BLaER1 (cell line): Measurements from ENCODE around the gene OLFML2A.
"Not testable (repeated sequence)": the region's sequence is repeated elsewhere in the genome, so short reads cannot be mapped to it uniquely, and the experiment has no call there.

Experiments
- H3K27ac ChIP-seq: shearing (Covaris generic); formaldehyde crosslinking; 2 replicates; pipeline ENCODE4 v1.8.1; 2022
- H3K27me3 ChIP-seq: shearing (Covaris generic); formaldehyde crosslinking; 2 replicates; pipeline ENCODE4 v1.8.1; 2022
- H3K36me3 ChIP-seq: shearing (Covaris generic); formaldehyde crosslinking; 2 replicates; pipeline ENCODE4 v1.8.1; 2022
- H3K4me1 ChIP-seq: shearing (Covaris generic); formaldehyde crosslinking; 2 replicates; pipeline ENCODE4 v1.8.1; 2022
- H3K4me2 ChIP-seq: shearing (Covaris generic); formaldehyde crosslinking; 2 replicates; pipeline ENCODE4 v1.8.1; 2022
- H3K4me3 ChIP-seq: shearing (Covaris generic); formaldehyde crosslinking; 2 replicates; pipeline ENCODE4 v1.8.1; 2022
- H3K9ac ChIP-seq: shearing (Covaris generic); formaldehyde crosslinking; 2 replicates; pipeline ENCODE4 v1.8.1; 2022
- H3K9me3 ChIP-seq: shearing (Covaris generic); formaldehyde crosslinking; 2 replicates; pipeline ENCODE4 v1.8.1; 2022
- H4K20me1 ChIP-seq: shearing (Covaris generic); formaldehyde crosslinking; 2 replicates; pipeline ENCODE4 v1.8.1; 2022
- Cebpa-rat ChIP-seq: shearing (Covaris generic); IDR thresholded peaks from 2 replicates; pipeline ENCODE4 v1.8.1; 2022

Gene OLFML2A

DNA sequence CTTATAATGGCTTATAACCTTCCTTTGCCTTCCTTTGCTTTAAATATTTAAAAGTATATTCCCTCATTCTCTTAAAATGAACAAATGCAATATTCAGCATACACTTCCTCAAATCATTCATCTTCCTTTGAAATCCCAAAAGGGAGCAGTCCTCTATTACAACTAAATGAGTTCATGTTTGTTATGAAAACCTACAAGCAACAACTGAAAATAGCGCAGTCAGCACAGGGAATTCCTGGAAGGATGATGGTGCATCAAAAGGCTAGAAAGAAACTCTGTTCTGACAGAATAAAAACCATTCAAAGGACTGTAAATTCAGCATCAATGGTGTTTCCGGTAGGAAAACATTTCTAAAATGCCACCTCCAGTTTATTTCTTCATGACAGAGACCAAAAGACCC is 9.1 kb upstream of the OLFML2A start:
- no peak overlapping the region for H3K4me3 ChIP-seq
- H4K20me1 ChIP-seq, result peaks cover 55% of the 10 kb centered on the region
- no peak overlapping the region for H3K27ac ChIP-seq
- no peaks in the 10 kb centered on the region for H3K36me3 ChIP-seq
- peaks cover 50% of the 10 kb centered on the region for H3K27me3 ChIP-seq
- H3K4me2 ChIP-seq, result no peak overlapping the region
- H3K4me1 ChIP-seq, result peaks cover 30% of the 10 kb centered on the region
- no peaks in the 10 kb centered on the region for H3K9me3 ChIP-seq
- H3K9ac ChIP-seq, result no peak overlapping the region
- no peak for TF ChIP-seq Cebpa-rat

DNA sequence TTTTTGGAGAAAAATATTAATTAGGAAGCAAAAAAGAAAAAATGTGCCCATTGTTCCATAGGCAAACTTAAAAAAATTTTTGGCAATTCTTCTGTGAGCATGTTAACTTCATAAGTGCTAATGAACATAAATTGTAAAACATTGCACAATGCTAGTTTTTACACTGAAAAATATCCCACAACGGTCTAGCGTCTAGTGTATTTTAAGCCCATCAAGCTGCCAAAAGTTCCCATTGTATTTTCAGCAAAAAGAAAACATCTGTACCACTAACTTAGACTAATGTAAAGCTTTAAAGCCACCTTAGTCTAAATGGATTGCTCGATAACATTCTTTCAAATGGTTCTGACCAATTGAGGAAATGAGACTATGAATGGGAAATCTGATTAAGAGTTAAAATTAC is 8.6 kb upstream of the OLFML2A start:
- no peak for TF ChIP-seq Cebpa-rat
- no peak overlapping the region for H3K4me2 ChIP-seq
- H3K27me3 ChIP-seq, result peaks cover 50% of the 10 kb centered on the region
- H3K4me1 ChIP-seq, result peaks cover 30% of the 10 kb centered on the region
- H3K9me3 ChIP-seq, result no peaks in the 10 kb centered on the region
- no peaks in the 10 kb centered on the region for H3K36me3 ChIP-seq
- H4K20me1 ChIP-seq, result peaks cover 55% of the 10 kb centered on the region
- H3K9ac ChIP-seq, result no peak overlapping the region
- H3K27ac ChIP-seq, result no peak overlapping the region
- no peak overlapping the region for H3K4me3 ChIP-seq

DNA sequence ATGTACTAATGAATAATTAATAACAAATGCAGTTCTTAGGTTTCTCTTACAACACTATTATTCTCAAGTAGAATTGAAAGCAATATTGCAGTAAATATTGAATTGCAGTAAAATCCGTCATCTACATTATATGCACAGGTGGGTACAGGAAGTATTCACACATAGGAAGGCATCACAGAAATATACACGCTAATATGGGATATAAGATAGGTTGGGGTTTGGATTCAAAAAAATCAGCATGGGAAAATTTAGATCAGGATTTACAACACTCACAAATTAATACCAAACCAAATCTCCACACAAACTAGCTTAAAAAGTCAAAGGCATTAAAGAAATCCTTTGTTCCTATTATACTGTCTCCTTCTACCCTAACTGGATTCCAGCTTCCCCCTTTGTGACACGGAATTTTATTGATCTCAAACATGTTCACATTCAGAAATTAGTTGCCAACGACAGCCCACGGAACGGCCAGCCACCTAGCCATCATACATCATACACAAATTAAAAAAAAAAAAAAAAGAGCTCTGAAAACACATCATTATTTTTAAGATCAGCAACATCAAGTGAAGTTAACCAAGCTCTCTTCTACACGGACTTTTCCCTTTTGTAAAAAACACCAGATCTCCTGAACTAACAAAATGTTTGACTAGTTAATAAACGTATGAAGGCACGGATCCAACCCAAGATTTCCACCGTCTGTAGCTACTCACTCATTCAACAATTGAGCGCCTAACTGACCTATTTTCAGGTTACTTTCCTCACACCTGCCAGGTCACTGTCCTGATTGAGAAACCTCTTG is 8.0 kb upstream of the OLFML2A start:
- H3K27me3 ChIP-seq, result peaks cover 50% of the 10 kb centered on the region
- H3K9ac ChIP-seq, result no peak overlapping the region
- H3K4me3 ChIP-seq, result no peak overlapping the region
- H3K4me1 ChIP-seq, result peaks cover 30% of the 10 kb centered on the region
- H4K20me1 ChIP-seq, result peaks cover 55% of the 10 kb centered on the region
- no peaks in the 10 kb centered on the region for H3K9me3 ChIP-seq
- H3K4me2 ChIP-seq, result 0 out of 2 replicates have a peak overlapping the region, but pooled peaks have one; percentile 100
- H3K27ac ChIP-seq, result no peak overlapping the region
- TF ChIP-seq Cebpa-rat, result no peak
- H3K36me3 ChIP-seq, result no peaks in the 10 kb centered on the region

DNA sequence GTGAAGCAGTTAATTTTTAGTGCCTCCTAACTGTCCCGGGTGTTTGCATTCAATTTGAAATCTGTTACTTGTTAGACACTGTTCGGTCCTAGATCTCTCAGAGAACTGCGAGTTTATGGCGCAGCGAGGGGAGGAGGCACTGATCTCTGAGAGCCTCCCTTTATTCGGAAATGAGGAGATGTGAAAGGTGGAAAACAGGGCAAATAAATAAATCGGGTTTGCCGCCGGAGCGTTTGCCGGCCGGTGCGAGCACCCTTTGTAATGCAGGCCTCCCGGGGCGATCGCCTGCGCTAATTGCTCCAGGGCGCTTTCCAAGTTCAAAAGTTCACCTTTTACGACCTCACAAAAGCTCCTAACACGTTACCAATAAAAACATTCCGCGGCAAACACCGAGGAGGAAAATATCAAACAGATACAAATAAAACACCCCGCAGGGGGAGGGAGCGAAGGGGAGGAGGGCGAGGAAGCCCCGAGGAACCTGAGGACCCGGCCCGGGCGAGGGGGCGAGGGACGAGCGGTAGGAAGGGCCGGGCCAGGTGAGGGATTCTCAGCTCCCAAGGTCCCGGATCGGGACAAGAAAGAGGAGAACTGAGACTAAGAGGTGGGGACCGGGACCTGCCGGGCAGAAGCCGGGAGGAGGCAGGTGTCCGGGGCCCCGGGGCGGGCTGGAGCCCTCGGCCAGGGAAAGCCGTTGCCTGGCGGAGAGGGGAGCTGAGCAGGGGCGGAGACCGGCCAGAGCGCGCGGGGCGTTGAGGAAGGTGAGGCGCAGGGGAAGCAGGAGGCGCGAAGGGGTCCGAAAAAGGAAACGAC is 7.2 kb upstream of the OLFML2A start:
- no peak for TF ChIP-seq Cebpa-rat
- Histone ChIP-seq H3K36me3 (no peaks in the 10 kb centered on the region), H3K9ac (no peak overlapping the region), H4K20me1 (peaks cover 55% of the 10 kb centered on the region), H3K4me1 (peaks cover 23% of the 10 kb centered on the region), H3K4me2 (peak overlapping the region; percentile 100), H3K27me3 (peaks cover 50% of the 10 kb centered on the region), H3K4me3 (peak overlapping the region; percentile 76), H3K27ac (no peak overlapping the region), H3K9me3 (no peaks in the 10 kb centered on the region)

DNA sequence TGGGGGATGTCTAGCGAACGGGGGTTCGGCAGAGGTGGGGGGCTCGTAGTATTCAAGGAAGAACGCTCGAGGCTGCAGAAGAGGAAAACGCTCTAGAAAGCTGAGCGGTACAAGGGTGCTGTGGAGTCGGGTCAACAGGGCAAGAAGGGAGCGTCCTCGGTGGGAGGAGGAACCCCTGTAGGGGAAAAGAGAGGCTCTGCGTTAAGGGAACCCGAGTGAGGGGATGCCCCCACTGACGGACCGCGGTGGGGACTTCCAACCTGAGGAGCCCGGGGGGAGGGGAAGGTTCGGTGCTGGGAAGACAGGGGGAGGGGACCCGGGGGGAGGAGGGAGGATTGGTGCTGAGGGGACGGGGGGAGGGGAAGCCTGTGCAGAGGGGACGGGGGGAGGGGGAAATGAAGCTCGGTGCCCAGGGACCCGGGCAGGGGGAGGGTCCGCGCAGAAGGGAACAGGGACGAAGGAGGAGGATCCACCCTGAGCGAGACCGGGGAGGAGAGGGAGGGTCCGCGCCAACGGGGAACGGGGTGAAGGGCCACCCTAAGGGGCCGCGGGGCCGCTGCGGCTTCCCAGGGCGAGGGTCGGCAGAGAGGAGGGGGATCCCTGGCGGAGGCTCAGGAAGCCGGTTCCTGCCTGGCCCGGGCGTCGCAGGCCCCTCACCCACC is 6.4 kb upstream of the OLFML2A start:
- no peak overlapping the region for H3K27ac ChIP-seq
- H3K27me3 ChIP-seq, result peaks cover 54% of the 10 kb centered on the region
- no peaks in the 10 kb centered on the region for H3K9me3 ChIP-seq
- no peaks in the 10 kb centered on the region for H3K36me3 ChIP-seq
- peak overlapping the region; percentile 76 for H3K4me3 ChIP-seq
- peak overlapping the region; percentile 89 for H3K9ac ChIP-seq
- H4K20me1 ChIP-seq, result peaks cover 49% of the 10 kb centered on the region
- peaks cover 16% of the 10 kb centered on the region for H3K4me1 ChIP-seq
- TF ChIP-seq Cebpa-rat, result no peak
- peak overlapping the region; percentile 100 for H3K4me2 ChIP-seq

DNA sequence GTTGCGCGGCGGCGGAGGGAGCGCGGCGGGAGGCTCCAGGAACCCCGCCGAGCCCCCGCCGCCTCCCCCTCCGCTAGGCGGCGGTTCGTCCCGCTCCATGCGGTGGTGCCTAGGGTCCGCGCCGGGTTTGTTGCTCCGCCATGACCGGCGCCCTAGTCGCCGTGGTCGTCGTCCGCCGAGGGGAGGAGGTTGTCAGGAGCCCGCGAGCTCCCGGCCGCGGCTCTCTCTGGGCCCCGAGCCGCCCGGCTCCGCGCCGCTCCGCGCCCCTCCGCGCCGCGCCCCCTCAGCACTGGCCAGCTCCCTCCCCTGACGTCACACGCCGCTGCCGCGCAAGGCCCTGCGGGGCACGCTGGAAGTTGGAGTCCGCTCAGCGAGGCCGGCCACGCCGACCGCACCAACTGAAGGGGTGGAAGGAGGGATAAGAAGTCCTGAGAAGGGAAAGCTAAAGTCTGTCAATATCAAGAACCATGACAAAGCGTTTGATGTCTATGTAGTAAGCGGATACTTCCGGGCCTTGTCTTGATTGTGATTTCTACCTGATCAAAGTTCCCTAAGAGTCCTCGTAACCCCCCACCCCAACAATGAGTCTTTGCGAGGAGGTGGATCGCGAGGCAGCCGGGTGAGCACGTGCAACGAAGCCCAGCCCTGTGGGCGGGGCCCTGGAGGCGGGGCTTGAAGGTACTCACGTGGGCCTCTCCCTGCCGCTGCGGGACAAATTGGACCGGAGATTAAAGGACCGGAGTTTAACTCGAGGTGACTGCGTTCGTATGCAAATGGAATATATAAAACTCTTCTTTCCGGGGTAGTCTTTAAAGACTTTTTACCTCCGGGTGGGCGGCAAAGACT is 5.7 kb upstream of the OLFML2A start, which contains the start of gene NR6A1:
TSS of gene NR6A1 (minus strand) at position 291 of the 846 bp plus-strand sequence.
- H3K9me3 ChIP-seq, result no peaks in the 10 kb centered on the region
- no peaks in the 10 kb centered on the region for H3K36me3 ChIP-seq
- peak within 1 kb of the TSS; percentile 92 for H3K27ac ChIP-seq
- no peak for TF ChIP-seq Cebpa-rat
- H3K27me3 ChIP-seq, result peaks cover 58% of the 10 kb centered on the region
- peak within 1 kb of the TSS; percentile 100 for H3K4me2 ChIP-seq
- peaks cover 16% of the 10 kb centered on the region for H3K4me1 ChIP-seq
- peak within 1 kb of the TSS; percentile 76 for H3K4me3 ChIP-seq
- H4K20me1 ChIP-seq, result peaks cover 42% of the 10 kb centered on the region
- peak within 1 kb of the TSS; percentile 89 for H3K9ac ChIP-seq

DNA sequence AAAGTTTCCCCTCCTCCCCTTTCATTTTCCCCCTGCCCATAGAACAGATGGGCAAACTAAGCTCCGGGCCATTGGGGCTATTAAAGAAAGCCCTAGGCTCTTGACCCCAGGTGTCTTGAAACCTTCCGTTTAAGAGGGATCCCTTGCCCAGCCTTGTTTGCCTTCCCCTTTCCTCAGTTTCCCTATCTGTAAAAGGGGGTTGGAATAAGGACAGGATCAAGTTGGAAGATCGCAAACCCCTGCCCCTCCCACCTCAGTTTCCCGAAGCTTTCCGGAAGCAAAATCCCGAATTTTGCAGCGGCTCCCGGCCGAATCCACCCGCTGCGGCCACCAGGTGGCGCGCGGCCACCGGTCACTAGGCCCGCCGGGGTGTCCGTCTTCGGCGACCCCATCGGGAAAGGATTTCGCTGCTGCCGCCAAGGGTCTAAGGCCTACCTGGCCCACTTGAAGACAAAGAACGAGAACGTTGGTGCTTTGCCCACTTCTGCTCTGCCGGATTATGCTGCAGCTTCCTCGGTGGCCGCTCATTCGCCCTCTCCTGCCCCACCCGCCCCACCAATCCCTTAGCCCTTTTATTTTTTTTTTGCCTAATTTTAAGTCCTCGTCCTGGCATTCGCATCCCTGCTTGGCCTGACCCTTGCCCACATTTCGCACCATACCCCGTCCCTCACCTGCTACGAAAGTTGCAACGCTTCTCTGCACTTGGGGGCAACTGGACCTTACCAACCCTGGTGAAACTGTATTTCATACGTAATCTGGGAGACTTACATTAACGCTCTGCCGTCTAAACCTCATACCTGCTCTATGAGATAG is 4.9 kb upstream of the OLFML2A start:
- no peak for TF ChIP-seq Cebpa-rat
- Histone ChIP-seq H3K9me3 (no peaks in the 10 kb centered on the region), H3K4me3 (peak overlapping the region; percentile 76), H3K4me1 (peaks cover 24% of the 10 kb centered on the region), H3K36me3 (no peaks in the 10 kb centered on the region), H3K27me3 (peaks cover 58% of the 10 kb centered on the region), H4K20me1 (peaks cover 34% of the 10 kb centered on the region), H3K27ac (no peak overlapping the region; the same call in 1 of the 2 replicates), H3K9ac (peak overlapping the region; percentile 89; the same call in 1 of the 2 replicates), H3K4me2 (peak overlapping the region; percentile 100)

DNA sequence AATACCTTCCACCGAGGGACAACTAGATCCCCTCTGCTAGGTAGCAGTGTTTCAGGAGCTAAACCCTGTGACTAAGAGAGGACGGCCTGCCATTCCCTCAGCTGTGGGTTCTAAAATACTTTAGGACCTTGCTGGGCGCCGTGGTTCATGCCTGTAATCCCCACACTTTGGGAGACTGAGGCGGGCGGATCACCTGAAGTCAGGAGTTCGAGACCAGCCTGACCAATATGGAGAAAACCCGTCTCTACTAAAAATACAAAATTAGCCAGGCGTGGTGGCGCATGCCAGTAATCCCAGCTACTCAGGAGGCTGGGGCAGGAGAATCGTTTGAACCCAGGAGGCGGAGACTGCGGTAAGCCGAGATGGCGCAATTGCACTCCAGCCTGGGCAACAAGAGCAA is 4.1 kb upstream of the OLFML2A start:
- not testable (repeated sequence) for H3K9me3 ChIP-seq, H3K4me2 ChIP-seq, H3K27ac ChIP-seq, H3K9ac ChIP-seq, H3K36me3 ChIP-seq, H3K4me3 ChIP-seq
- peaks cover 58% of the 10 kb centered on the region for H3K27me3 ChIP-seq
- peaks cover 28% of the 10 kb centered on the region for H3K4me1 ChIP-seq
- H4K20me1 ChIP-seq, result peaks cover 25% of the 10 kb centered on the region
